Transverse colon (tissue), 4 donors: Measurements from ENCODE around the gene AK3.

Source experiments
- POLR2A ChIP-seq: fragments of 450-650 bp; IDR thresholded peaks from one replicate; pipeline ENCODE4 v1.6.1; 2016; ENCODE audit warnings: antibody characterized with exemption, mild to moderate bottlenecking, moderate library complexity
- POLR2AphosphoS5 ChIP-seq, 3 donors: sonication (generic); formaldehyde crosslinking; IDR thresholded peaks; one replicate each; pipeline ENCODE4 v1.6.1; 2016; ENCODE audit warnings: antibody characterized with exemption in 3 of 3
- TF ChIP-seq, protein P1 (sequence below), 5 experiments: fragments of 200-600 bp in 3 of 5; fragments of 450-650 bp in 2 of 5; sonication (generic) in 3 of 5; IDR thresholded peaks; 1 replicate in 2 of 5; 2 replicates in 3 of 5; pipeline ENCODE4 v1.5.1; 2016 to 2017; ENCODE audit warnings: antibody characterized with exemption in 5 of 5, inconsistent platforms in 3 of 5, mild to moderate bottlenecking in 2 of 5, moderate library complexity in 1 of 5

DNA sequence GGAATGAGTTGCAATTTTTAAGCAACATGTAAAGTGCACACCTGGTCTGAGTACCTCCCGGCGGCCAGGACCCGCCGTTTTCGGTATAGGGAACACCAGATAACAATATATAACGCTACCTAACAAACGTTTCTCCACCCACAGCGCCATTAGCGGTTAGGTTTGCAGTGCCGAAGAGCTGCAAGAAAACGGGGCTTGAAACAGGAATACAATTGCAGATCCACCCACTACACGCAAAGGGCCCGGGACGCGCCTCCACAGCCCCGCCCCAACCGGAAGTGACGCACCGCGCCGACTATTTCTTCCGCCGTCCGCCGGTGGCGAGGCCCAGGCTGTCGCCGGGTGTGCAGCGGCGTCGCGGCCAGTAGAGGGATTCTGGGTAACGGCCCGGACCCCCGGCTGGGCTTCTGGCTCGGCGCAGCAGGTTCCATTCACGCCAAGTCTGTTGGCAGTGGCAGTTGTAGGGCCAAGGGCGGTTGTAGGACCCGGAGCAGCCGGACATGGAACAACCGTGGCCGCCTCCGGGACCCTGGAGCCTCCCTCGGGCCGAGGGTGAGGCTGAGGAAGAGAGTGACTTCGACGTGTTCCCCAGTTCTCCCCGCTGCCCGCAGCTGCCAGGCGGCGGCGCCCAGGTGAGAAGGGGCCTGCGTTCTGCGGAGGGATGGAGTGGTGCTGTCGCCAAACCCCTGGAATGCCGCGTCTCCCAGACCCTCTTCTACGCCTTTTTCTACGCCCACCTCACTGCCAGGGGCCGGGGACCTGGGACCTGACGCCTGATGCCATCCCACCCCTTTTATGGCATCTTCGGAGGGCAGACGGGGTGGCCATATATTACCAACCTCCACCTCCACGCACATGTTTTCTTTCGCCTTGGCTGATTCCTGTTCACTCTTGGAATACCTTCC, 61.5 kb downstream of the AK3 start, which contains the start of gene CDC37L1:
- TF ChIP-seq, protein P1, sequence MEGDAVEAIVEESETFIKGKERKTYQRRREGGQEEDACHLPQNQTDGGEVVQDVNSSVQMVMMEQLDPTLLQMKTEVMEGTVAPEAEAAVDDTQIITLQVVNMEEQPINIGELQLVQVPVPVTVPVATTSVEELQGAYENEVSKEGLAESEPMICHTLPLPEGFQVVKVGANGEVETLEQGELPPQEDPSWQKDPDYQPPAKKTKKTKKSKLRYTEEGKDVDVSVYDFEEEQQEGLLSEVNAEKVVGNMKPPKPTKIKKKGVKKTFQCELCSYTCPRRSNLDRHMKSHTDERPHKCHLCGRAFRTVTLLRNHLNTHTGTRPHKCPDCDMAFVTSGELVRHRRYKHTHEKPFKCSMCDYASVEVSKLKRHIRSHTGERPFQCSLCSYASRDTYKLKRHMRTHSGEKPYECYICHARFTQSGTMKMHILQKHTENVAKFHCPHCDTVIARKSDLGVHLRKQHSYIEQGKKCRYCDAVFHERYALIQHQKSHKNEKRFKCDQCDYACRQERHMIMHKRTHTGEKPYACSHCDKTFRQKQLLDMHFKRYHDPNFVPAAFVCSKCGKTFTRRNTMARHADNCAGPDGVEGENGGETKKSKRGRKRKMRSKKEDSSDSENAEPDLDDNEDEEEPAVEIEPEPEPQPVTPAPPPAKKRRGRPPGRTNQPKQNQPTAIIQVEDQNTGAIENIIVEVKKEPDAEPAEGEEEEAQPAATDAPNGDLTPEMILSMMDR (IDR thresholded peaks at IDR 0.05) = peak; percentile 73 to 98 (median 75)
- TF ChIP-seq POLR2A = peak; percentile 98
- peak; percentile 99 for TF ChIP-seq POLR2AphosphoS5 (IDR thresholded peaks at IDR 0.05)
